SK-N-MC (cell line): ENCODE data around the gene TBC1D1.

Source experiments
- EZH2 ChIP-seq: fragments of 200-600 bp; sonication (generic); IDR thresholded peaks from one replicate; pipeline ENCODE4 v1.6.1; 2017; ENCODE audit warnings: antibody characterized with exemption
- POLR2AphosphoS5 ChIP-seq: IDR thresholded peaks from 2 replicates; pipeline ENCODE4 v1.6.1; 2012; ENCODE audit warnings: mild to moderate bottlenecking, low read depth, low read length, borderline replicate concordance

GRCh38 chr4:38073596-38074234 lies 182.8 kb downstream of the TBC1D1 start:
- TF ChIP-seq EZH2 (no peak), POLR2AphosphoS5 (no peak)
